Activated CD4-positive, alpha-beta memory T cell treated with anti-CD3 and anti-CD28 coated beads, Interleukin-2, amount 10 ng/mL, durations not matched to agents 7 days and 5 days (primary cell): Measurements from ENCODE around the gene RNF43. TPM values are rescaled to one million over a fixed set of nuclear protein-coding genes. Genes with fewer than 3 reads are reported as not detected.

ENCODE experiments used
- CTCF ChIA-PET: fragments of 350-600 bp; sonication (Branson Sonifier 250); formaldehyde crosslinking; loops from one replicate; lab custom pipeline; 2021; ENCODE audit warnings: antibody characterized with exemption, inconsistent platforms; lab: Charles Lee
- POLR2A ChIA-PET: fragments of 350-600 bp; sonication (Branson Sonifier 250); formaldehyde crosslinking; loops from one replicate; lab custom pipeline; 2021; ENCODE audit warnings: antibody characterized with exemption; lab: Charles Lee
- DNase-seq: peaks from one replicate; pipeline ENCODE4 v3.0.0-alpha.2; 2020
- H3K27ac Mint-ChIP-seq: one replicate; pipeline ENCODE4 v1.8.0; 2021; ENCODE audit warnings: mild to moderate bottlenecking, mixed read lengths
- H3K27me3 Mint-ChIP-seq: one replicate; pipeline ENCODE4 v1.8.0; 2021; ENCODE audit warnings: mixed read lengths
- H3K36me3 Mint-ChIP-seq: one replicate; pipeline ENCODE4 v1.8.0; 2021; ENCODE audit warnings: low read depth, mixed read lengths
- H3K4me1 Mint-ChIP-seq: one replicate; pipeline ENCODE4 v1.8.0; 2021; ENCODE audit warnings: mixed read lengths
- H3K4me3 Mint-ChIP-seq: one replicate; pipeline ENCODE4 v1.8.0; 2021; ENCODE audit warnings: mild to moderate bottlenecking, mixed read lengths
- H3K9me3 Mint-ChIP-seq: one replicate; pipeline ENCODE4 v1.8.0; 2021; ENCODE audit warnings: mixed read lengths
- total RNA-seq, 2 experiments: library from RNA; stranded (reverse); gene quantifications; one replicate each; pipeline ENCODE4 v1.2.3, GENCODE V29; 2021

RNF43 gene
- total RNA-seq: not detected

- H3K4me1 Mint-ChIP-seq: peaks cover 31% of the 10 kb centered on the region
- ChIA-PET CTCF (interaction anchor here (0.5 to 2.7 kb wide), 45 partner anchors 9 to 540 kb away, joined by 3 to 55 read pairs (median 4); partner anchors contain the start of genes HSF5 and SUPT4H1), POLR2A (interaction anchor here (0.6 to 6.1 kb wide), 15 partner anchors 53 to 214 kb away, joined by 3 to 81 read pairs (median 7); partner anchors contain the start of genes SUPT4H1 and TSPOAP1)
- no peaks in the 10 kb centered on the region for H3K9me3 Mint-ChIP-seq
- H3K36me3 Mint-ChIP-seq: no peaks in the 10 kb centered on the region
- H3K4me3 Mint-ChIP-seq: peak within 1 kb of the TSS; percentile 8
- peak; percentile 86 for DNase-seq
- no peaks in the 10 kb centered on the region for H3K27me3 Mint-ChIP-seq
- H3K27ac Mint-ChIP-seq: peak within 1 kb of the TSS; percentile 10
Measured at GRCh38 chr17:58417300-58418092, at the start of gene RNF43. TSS of gene RNF43 (minus strand) at chr17:58417534. CDS start at chr17:58415577, 1,957 bp downstream.

- ChIA-PET POLR2A (no interaction called here), CTCF (no interaction called here)
- Mint-ChIP-seq H3K4me1 (no peaks in the 10 kb centered on the region), H3K27me3 (no peaks in the 10 kb centered on the region), H3K9me3 (no peaks in the 10 kb centered on the region), H3K27ac (no peak overlapping the region), H3K4me3 (no peak overlapping the region), H3K36me3 (no peaks in the 10 kb centered on the region)
- DNase-seq: no peak
Measured at GRCh38 chr17:58455491-58455890, 38.2 kb upstream of the RNF43 start.

DNA sequence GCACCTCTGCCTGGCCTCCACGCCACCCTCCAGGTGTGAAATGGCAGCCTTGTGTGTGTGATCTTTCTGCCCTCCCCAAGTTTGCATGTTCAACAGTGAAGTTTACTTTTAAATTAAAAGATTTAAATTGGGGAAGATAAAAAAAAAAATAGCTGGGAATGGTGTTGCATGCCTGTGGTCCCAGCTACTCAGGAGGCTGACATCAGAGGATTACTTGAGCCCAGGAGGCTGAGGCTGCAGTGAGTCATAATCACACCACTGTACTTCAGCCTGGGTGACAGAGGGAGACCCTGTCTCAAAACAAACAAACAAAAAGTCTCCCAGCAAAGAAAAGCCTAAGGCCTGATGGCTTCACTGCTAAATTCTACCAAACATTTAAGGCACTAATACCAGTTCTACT lies 35.4 kb upstream of the RNF43 start:
- no peaks in the 10 kb centered on the region for H3K4me1 Mint-ChIP-seq
- POLR2A ChIA-PET: no interaction called here
- H3K4me3 Mint-ChIP-seq: no peak overlapping the region
- CTCF ChIA-PET: no interaction called here
- H3K27ac Mint-ChIP-seq: no peak overlapping the region
- H3K27me3 Mint-ChIP-seq: no peaks in the 10 kb centered on the region
- no peaks in the 10 kb centered on the region for H3K9me3 Mint-ChIP-seq
- no peak for DNase-seq
- no peaks in the 10 kb centered on the region for H3K36me3 Mint-ChIP-seq

- no peak overlapping the region for H3K4me3 Mint-ChIP-seq
- ChIA-PET POLR2A (interaction anchor here (1.1 to 1.5 kb wide), 2 partner anchors 130 kb away, joined by 4 to 5 read pairs; no protein-coding TSS in a partner anchor), CTCF (interaction anchor here (1.0 to 3.3 kb wide), 13 partner anchors 9 to 247 kb away, joined by 3 to 18 read pairs (median 4); partner anchors contain the start of gene RNF43)
- peak; percentile 76 for DNase-seq
- H3K27ac Mint-ChIP-seq: no peak overlapping the region
- H3K4me1 Mint-ChIP-seq: peaks cover 12% of the 10 kb centered on the region
- H3K36me3 Mint-ChIP-seq: no peaks in the 10 kb centered on the region
- H3K9me3 Mint-ChIP-seq: no peaks in the 10 kb centered on the region
- H3K27me3 Mint-ChIP-seq: no peaks in the 10 kb centered on the region
Measured at GRCh38 chr17:58447039-58447975, 30.0 kb upstream of the RNF43 start.

DNA sequence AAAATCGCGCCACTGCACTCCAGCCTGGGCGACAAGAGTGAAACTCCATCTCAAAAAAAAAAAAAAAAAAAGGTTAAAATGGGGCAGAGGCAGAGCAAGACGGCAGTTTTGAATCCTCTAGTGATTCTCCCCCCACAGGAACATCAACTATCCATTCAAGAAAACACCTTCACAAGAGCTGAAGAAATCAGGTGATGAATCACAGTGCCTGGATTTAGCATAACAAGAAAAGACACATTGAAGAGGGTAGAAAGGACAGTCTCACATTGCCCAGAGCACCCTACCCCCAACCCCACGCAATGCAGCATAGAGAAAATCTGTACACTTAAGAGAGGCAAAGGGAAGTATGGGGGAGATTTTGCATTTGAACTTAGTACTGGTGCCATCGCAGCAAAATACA lies 28.8 kb upstream of the RNF43 start:
- Mint-ChIP-seq H3K36me3 (no peaks in the 10 kb centered on the region), H3K4me3 (no peak overlapping the region), H3K9me3 (no peaks in the 10 kb centered on the region), H3K27me3 (no peaks in the 10 kb centered on the region), H3K27ac (no peak overlapping the region), H3K4me1 (peaks cover 12% of the 10 kb centered on the region)
- POLR2A ChIA-PET: interaction anchor here (0.6 to 1.5 kb wide), 4 partner anchors 94 to 164 kb away, joined by 3 to 5 read pairs (median 3); partner anchors contain the start of gene SUPT4H1
- no peak for DNase-seq
- CTCF ChIA-PET: interaction anchor here (0.6 to 3.3 kb wide), 8 partner anchors 11 to 246 kb away, joined by 3 to 18 read pairs (median 5); partner anchors contain the start of gene RNF43

DNA sequence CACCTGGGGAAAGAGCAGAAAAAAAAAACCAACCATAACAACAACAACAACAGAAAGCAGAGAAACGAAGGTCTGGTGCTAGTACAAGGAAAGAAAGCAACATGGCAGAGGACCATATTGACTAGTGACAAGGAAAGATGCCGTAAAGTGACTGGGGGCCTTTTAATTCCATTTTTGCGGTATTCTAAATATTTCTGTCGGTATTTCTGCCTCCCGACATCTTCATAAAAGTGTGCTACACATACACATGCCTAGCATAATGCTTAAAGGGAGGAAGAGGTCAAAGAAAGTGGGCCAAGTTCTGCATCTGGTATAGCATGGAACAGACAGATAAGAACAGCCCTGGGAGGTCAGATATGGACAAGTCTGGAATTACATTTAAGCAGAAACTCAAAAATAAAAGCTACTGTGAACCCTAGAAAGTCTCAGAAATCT lies 19.5 kb upstream of the RNF43 start:
- no peak for DNase-seq
- H3K27ac Mint-ChIP-seq: no peak overlapping the region
- no peak overlapping the region for H3K4me3 Mint-ChIP-seq
- CTCF ChIA-PET: no interaction called here
- H3K4me1 Mint-ChIP-seq: no peaks in the 10 kb centered on the region
- no peaks in the 10 kb centered on the region for H3K36me3 Mint-ChIP-seq
- POLR2A ChIA-PET: interaction anchor here (0.6 kb wide), 1 partner anchor 73 kb away, joined by 3 read pairs; no protein-coding TSS in a partner anchor
- H3K9me3 Mint-ChIP-seq: no peaks in the 10 kb centered on the region
- no peaks in the 10 kb centered on the region for H3K27me3 Mint-ChIP-seq

GRCh38 chr17:58436245-58436644 lies 18.9 kb upstream of the RNF43 start:
- no peak for DNase-seq
- Mint-ChIP-seq H3K4me3 (no peak overlapping the region), H3K27me3 (no peaks in the 10 kb centered on the region), H3K36me3 (no peaks in the 10 kb centered on the region), H3K9me3 (no peaks in the 10 kb centered on the region), H3K27ac (no peak overlapping the region), H3K4me1 (no peaks in the 10 kb centered on the region)
- ChIA-PET CTCF (interaction anchor here (0.7 to 1.9 kb wide), 3 partner anchors 9 to 57 kb away, joined by 3 to 6 read pairs (median 3); partner anchors contain the start of gene RNF43), POLR2A (interaction anchor here (0.6 kb wide), 1 partner anchor 72 kb away, joined by 3 read pairs; no protein-coding TSS in a partner anchor)

GRCh38 chr17:58432806-58433573 lies 15.7 kb upstream of the RNF43 start:
- ChIA-PET CTCF (interaction anchor here (1.1 to 1.6 kb wide), 5 partner anchors 7 to 129 kb away, joined by 3 to 7 read pairs (median 5); partner anchors contain the start of genes HSF5 and RNF43), POLR2A (no interaction called here)
- H3K4me1 Mint-ChIP-seq: no peaks in the 10 kb centered on the region
- H3K27ac Mint-ChIP-seq: no peak overlapping the region
- H3K9me3 Mint-ChIP-seq: no peaks in the 10 kb centered on the region
- no peaks in the 10 kb centered on the region for H3K36me3 Mint-ChIP-seq
- H3K4me3 Mint-ChIP-seq: no peak overlapping the region
- no peaks in the 10 kb centered on the region for H3K27me3 Mint-ChIP-seq
- DNase-seq: no peak

GRCh38 chr17:58427807-58428206 lies 10.5 kb upstream of the RNF43 start:
- H3K4me3 Mint-ChIP-seq: no peak overlapping the region
- H3K27me3 Mint-ChIP-seq: no peaks in the 10 kb centered on the region
- no peak for DNase-seq
- CTCF ChIA-PET: interaction anchor here (0.6 to 3.6 kb wide), 3 partner anchors 8 to 146 kb away, joined by 3 to 20 read pairs (median 3); partner anchors contain the start of gene RNF43
- no peak overlapping the region for H3K27ac Mint-ChIP-seq
- H3K4me1 Mint-ChIP-seq: no peaks in the 10 kb centered on the region
- H3K36me3 Mint-ChIP-seq: no peaks in the 10 kb centered on the region
- POLR2A ChIA-PET: interaction anchor here (0.6 kb wide), 1 partner anchor 350 kb away, joined by 3 read pairs; no protein-coding TSS in a partner anchor
- H3K9me3 Mint-ChIP-seq: no peaks in the 10 kb centered on the region

- CTCF ChIA-PET: interaction anchor here (1.2 kb wide), 1 partner anchor 16 kb away, joined by 3 read pairs; no protein-coding TSS in a partner anchor
- H3K4me3 Mint-ChIP-seq: no peak overlapping the region
- H3K4me1 Mint-ChIP-seq: peaks cover 19% of the 10 kb centered on the region
- no peaks in the 10 kb centered on the region for H3K27me3 Mint-ChIP-seq
- no peaks in the 10 kb centered on the region for H3K36me3 Mint-ChIP-seq
- H3K27ac Mint-ChIP-seq: no peak overlapping the region
- DNase-seq: no peak
- H3K9me3 Mint-ChIP-seq: no peaks in the 10 kb centered on the region
- POLR2A ChIA-PET: no interaction called here
Measured at GRCh38 chr17:58421711-58422110, 4.4 kb upstream of the RNF43 start.

DNA sequence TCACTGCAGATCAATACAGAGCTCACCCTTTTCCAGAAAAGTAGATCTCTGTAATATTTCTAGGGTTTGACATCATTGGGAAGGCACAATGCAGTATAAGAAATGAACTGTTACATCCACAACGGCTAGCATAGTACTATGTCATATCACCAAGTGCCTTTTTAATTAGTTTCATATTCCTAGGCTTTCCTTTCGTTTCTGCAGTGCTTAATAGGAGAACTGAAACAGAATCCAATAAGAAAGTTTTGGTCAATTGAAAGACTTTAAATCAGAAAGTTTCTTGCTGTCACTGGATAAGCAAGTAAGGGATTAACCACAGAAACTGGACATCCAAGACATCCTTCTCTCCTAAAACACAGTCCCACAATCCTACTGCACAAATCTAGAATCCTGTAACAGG lies 3.5 kb upstream of the RNF43 start:
- Mint-ChIP-seq H3K36me3 (no peaks in the 10 kb centered on the region), H3K27ac (no peak overlapping the region), H3K4me3 (no peak overlapping the region), H3K9me3 (no peaks in the 10 kb centered on the region), H3K27me3 (no peaks in the 10 kb centered on the region), H3K4me1 (peaks cover 19% of the 10 kb centered on the region)
- ChIA-PET CTCF (interaction anchor here (1.1 to 1.5 kb wide), 2 partner anchors 42 to 103 kb away, joined by 3 read pairs; no protein-coding TSS in a partner anchor), POLR2A (no interaction called here)
- DNase-seq: no peak
